A549 (cell line): ENCODE measurements around the gene PPP4R2. TPM values are rescaled to one million over a fixed set of nuclear protein-coding genes. Genes with fewer than 3 reads are reported as not detected.

Source experiments
- ATAC-seq, 2 experiments: fragments of 200-7000 bp in 1 of 2; fragments of >200 bp in 1 of 2; cut with Nextera tagmentation in 1 of 2; cut with Tn5 transposase in 1 of 2; 3 replicates each; pipeline versions ENCODE4 v1.8.0 to v1.9.1; 2018 to 2020; ENCODE audit warnings: mild to moderate bottlenecking in 1 of 2, moderate library complexity in 1 of 2
- CTCF ChIA-PET: fragments of 300-600 bp; sonication (Branson Sonifier 250); formaldehyde crosslinking; extraction: SDS; loops from one replicate; lab custom pipeline; 2021; ENCODE audit warnings: antibody characterized with exemption, inconsistent platforms; lab: Yijun Ruan, JAX
- POLR2A ChIA-PET: fragments of 350-600 bp; formaldehyde crosslinking; extraction: SDS; loops from one replicate; lab custom pipeline; 2021; ENCODE audit warnings: antibody characterized with exemption, inconsistent platforms; lab: Yijun Ruan, JAX
- DNase-seq, 2 experiments: peaks; one replicate each; pipeline versions ENCODE4 v3.0.0 to v3.0.0-alpha.2; 2011 to 2016; ENCODE audit warnings: low read depth in 1 of 2, low spot score in 1 of 2
- FAIRE-seq: peaks from 2 replicates; lab custom pipeline; 2011; peaks lifted over from hg19 to GRCh38; lab: Jason Lieb, UNC
- H3K27ac ChIP-seq, 2 experiments: fragments of >200 bp; sonication (Bioruptor Twin); formaldehyde crosslinking; 3 replicates each; pipeline ENCODE4 v1.5.1; 2016 to 2017
- H3K4me1 ChIP-seq: fragments of >200 bp; sonication (Bioruptor Twin); formaldehyde crosslinking; 3 replicates; pipeline ENCODE4 v1.6.1; 2016
- H3K4me2 ChIP-seq: fragments of >200 bp; sonication (Bioruptor Twin); formaldehyde crosslinking; 3 replicates; pipeline ENCODE4 v1.6.1; 2016
- H3K4me3 ChIP-seq: fragments of >200 bp; sonication (Bioruptor Twin); formaldehyde crosslinking; 3 replicates; pipeline ENCODE4 v1.5.1; 2016
- H3K9me3 ChIP-seq: fragments of >200 bp; sonication (Bioruptor Twin); formaldehyde crosslinking; 3 replicates; pipeline ENCODE4 v1.6.1; 2016
- BHLHE40 ChIP-seq: IDR thresholded peaks from 2 replicates; pipeline ENCODE4 v1.6.1; 2012; ENCODE audit warnings: low read depth, low read length, inconsistent platforms
- CBX2 ChIP-seq: fragments of 200-600 bp; sonication (generic); IDR thresholded peaks from 2 replicates; pipeline ENCODE4 v1.6.1; 2016; ENCODE audit warnings: low read depth, mild to moderate bottlenecking, borderline replicate concordance
- CEBPB ChIP-seq, 2 experiments: fragments of >200 bp in 1 of 2; sonication (Bioruptor Twin) in 1 of 2; formaldehyde crosslinking in 1 of 2; IDR thresholded peaks; 2 replicates each; pipeline ENCODE4 v1.6.1; 2012 to 2016
- CHD4 ChIP-seq: fragments of 200-600 bp; sonication (generic); IDR thresholded peaks from 2 replicates; pipeline ENCODE4 v1.6.1; 2016; ENCODE audit warnings: antibody characterized with exemption, mild to moderate bottlenecking, borderline replicate concordance
- EHMT2 ChIP-seq: fragments of 200-600 bp; sonication (generic); IDR thresholded peaks from 2 replicates; pipeline ENCODE4 v1.6.1; 2016; ENCODE audit warnings: antibody characterized with exemption, low read depth, mild to moderate bottlenecking, moderate library complexity
- EP300 ChIP-seq, 2 experiments: fragments of >200 bp; sonication (Bioruptor Twin); formaldehyde crosslinking; IDR thresholded peaks; 2 replicates in 1 of 2; 3 replicates in 1 of 2; pipeline ENCODE4 v1.6.1; 2016 to 2017
- FOSL2 ChIP-seq, 2 experiments: fragments of 450-650 bp in 1 of 2; fragments of >200 bp in 1 of 2; sonication (Bioruptor Twin) in 1 of 2; formaldehyde crosslinking; IDR thresholded peaks; 2 replicates each; pipeline versions ENCODE4 v1.5.0 to v1.6.1; 2016 to 2020; ENCODE audit warnings: mild to moderate bottlenecking in 1 of 2, moderate library complexity in 1 of 2
- HOXB5 ChIP-seq: fragments of 250-450 bp; sonication (Bioruptor Pico); IDR thresholded peaks from 2 replicates; pipeline ENCODE4 v1.5.0; 2020; ENCODE audit warnings: mild to moderate bottlenecking, moderate library complexity
- MAFK ChIP-seq: fragments of 450-650 bp; IDR thresholded peaks from 2 replicates; pipeline ENCODE4 v1.6.1; 2014; ENCODE audit not compliant: partially characterized antibody
- MAZ ChIP-seq: fragments of 150-350 bp; IDR thresholded peaks from 2 replicates; pipeline ENCODE4 v1.6.1; 2014; ENCODE audit warnings: antibody characterized with exemption, low read depth, low read length, borderline replicate concordance
- NFE2L2 ChIP-seq: fragments of 150-350 bp; conservative IDR thresholded peaks from 2 replicates; pipeline ENCODE4 v1.6.1; 2014; ENCODE audit warnings: low read length
- POLR2A ChIP-seq: IDR thresholded peaks from 2 replicates; pipeline ENCODE4 v1.6.1; 2012; ENCODE audit warnings: mild to moderate bottlenecking, low read length
- RARB ChIP-seq: fragments of 250-450 bp; sonication (Bioruptor Pico); IDR thresholded peaks from 2 replicates; pipeline ENCODE4 v1.8.0; 2021; ENCODE audit warnings: mild to moderate bottlenecking, moderate library complexity
- RFX5 ChIP-seq: fragments of 450-650 bp; IDR thresholded peaks from 2 replicates; pipeline ENCODE4 v1.7.1; 2014; ENCODE audit warnings: antibody characterized with exemption, mild to moderate bottlenecking, moderate library complexity
- SREBF2 ChIP-seq: fragments of 450-650 bp; IDR thresholded peaks from 2 replicates; pipeline ENCODE4 v1.6.1; 2014; ENCODE audit warnings: mild to moderate bottlenecking, moderate library complexity
- TFCP2L1 ChIP-seq: fragments of 250-450 bp; sonication (Bioruptor Pico); IDR thresholded peaks from 2 replicates; pipeline ENCODE4 v1.5.0; 2021; ENCODE audit warnings: mild to moderate bottlenecking
- TP53 ChIP-seq: fragments of 250-450 bp; sonication (Bioruptor Pico); IDR thresholded peaks from 2 replicates; pipeline ENCODE4 v1.5.0; 2021; ENCODE audit warnings: mild to moderate bottlenecking, moderate library complexity
- ZC3H11A ChIP-seq: fragments of 450-650 bp; IDR thresholded peaks from 2 replicates; pipeline ENCODE4 v1.6.1; 2014; ENCODE audit warnings: antibody characterized with exemption, mild to moderate bottlenecking
- ZFP36 ChIP-seq: fragments of 450-650 bp; IDR thresholded peaks from 2 replicates; pipeline ENCODE4 v1.6.1; 2014; ENCODE audit warnings: borderline replicate concordance; ENCODE audit not compliant: partially characterized antibody
- ZSCAN20 ChIP-seq: fragments of 250-450 bp; sonication (Bioruptor Pico); IDR thresholded peaks from 2 replicates; pipeline ENCODE4 v1.8.0; 2022; ENCODE audit warnings: mild to moderate bottlenecking, moderate library complexity
- WGBS: methylation state at CpG from one replicate; pipeline ENCODE4 v1.1.6; 2017; ENCODE audit errors: missing lambda C conversion rate; 5-methylcytosine and 5-hydroxymethylcytosine counted together
- polyA plus RNA-seq, 4 experiments: library from polyadenylated mRNA; depleted of rRNA in 3 of 4; stranded (reverse); fragments of >200 nt; fragmentation: RNase III in 1 of 4; extraction: RNeasy Plus Mini Kit Qiagen cat#74134 plus additional on column Dnase treatment in 1 of 4; gene quantifications; 2 replicates in 3 of 4; 3 replicates in 1 of 4; pipeline ENCODE4 v1.2.3, GENCODE V29; 2011 to 2017
- TF ChIP-seq, protein P1 (sequence below): fragments of 250-450 bp; sonication (Bioruptor Pico); IDR thresholded peaks from 2 replicates; pipeline ENCODE4 v1.5.0; 2020; ENCODE audit warnings: low read depth, mild to moderate bottlenecking, moderate library complexity
- TF ChIP-seq, protein P2 (sequence below): IDR thresholded peaks from 2 replicates; pipeline ENCODE4 v1.6.1; 2012
- TF ChIP-seq, protein P3 (sequence below): fragments of 150-350 bp; IDR thresholded peaks from 2 replicates; pipeline ENCODE4 v1.6.1; 2014; ENCODE audit warnings: low read depth, mild to moderate bottlenecking, low read length
- TF ChIP-seq, protein P4 (sequence below): IDR thresholded peaks from 2 replicates; pipeline ENCODE4 v1.6.1; 2012; ENCODE audit warnings: low read depth, borderline replicate concordance

PPP4R2 gene
- polyA plus RNA-seq, 2 of the 4 experiments (the other 2 are of a cell fraction): 39.3 to 68.4 TPM

DNA sequence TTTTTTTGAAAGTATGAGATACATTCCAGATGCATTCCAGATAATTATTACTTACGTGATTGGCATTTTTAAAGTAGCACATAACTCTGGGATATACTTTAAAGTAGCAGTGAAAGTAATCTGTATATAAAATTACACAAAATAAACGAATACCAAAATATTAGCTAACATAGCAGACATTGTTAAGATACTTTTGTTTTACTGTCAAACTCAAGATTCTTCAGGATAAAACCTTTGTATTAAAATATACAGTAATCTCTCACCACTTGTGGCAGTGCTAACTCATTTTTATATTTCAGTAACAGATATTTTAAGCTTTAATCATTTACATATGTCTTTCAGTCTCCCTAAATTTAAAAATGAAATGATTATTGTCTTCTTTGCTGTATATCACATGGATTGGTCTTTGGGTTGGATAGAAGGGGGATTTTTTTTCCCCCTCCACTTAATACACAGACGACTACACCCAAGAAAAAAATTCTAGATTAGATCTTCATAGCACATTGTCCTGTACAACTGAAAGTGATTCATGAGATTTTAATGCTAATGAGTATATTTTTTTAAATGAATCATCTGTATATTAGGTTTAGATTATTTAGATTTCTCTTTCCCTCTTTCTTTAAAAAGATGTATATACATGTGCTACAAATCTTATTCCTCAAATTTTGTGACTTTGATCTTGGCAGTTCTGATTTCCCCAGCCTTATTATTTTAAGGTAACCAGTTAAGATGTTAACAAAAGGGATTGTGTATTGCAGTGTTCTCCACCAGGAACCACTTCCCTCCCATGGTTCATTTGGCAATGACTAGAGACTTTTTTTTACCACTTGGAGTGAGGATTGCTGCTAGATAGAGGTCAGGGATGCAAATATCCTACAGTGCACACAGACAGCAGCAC lies 40.3 kb downstream of the PPP4R2 start:
- DNase-seq (no peak), ATAC-seq (peak in 1 of 2 experiments; percentile 39; a peak in 3 of 6 replicates)
- no peak overlapping the region for H3K27ac ChIP-seq

DNA sequence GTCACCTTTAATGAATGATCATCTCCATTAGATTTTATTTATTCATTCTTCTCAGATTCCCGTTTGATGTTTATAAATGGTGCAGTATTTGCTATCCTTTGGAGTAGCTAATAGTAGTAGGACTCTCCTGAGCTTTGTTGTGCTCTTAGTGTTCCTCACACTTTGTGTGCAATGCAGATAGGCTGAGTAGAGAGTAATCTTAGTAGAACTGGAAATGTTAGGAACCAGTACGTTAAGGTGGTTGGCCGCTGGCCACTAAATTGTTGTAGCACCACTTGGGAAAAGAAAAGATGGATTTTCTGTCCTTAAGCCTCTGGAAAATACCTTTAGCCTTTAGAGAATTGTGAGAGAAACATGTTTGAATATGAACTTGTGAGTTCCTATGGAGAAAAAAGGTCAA lies 44.9 kb downstream of the PPP4R2 start:
- POLR2A ChIA-PET: no interaction called here
- ATAC-seq (no peak), DNase-seq (no peak), FAIRE-seq (no peak)
- no peak overlapping the region for H3K4me3 ChIP-seq
- H3K4me2 ChIP-seq: no peak overlapping the region
- CTCF ChIA-PET: interaction anchor here (0.6 to 1.9 kb wide), 3 partner anchors 14 to 1278 kb away, joined by 3 to 5 read pairs (median 3); no protein-coding TSS in a partner anchor
- no peak for TF ChIP-seq SREBF2
- TF ChIP-seq CBX2: no peak
- TF ChIP-seq ZSCAN20 (CRISPR knock-in tag): no peak
- TF ChIP-seq TFCP2L1 (CRISPR knock-in tag): no peak
- no peak for TF ChIP-seq ZC3H11A
- TF ChIP-seq EP300 (IDR thresholded peaks at IDR 0.05): no peak
- no peak for TF ChIP-seq CHD4
- TF ChIP-seq, protein P1, sequence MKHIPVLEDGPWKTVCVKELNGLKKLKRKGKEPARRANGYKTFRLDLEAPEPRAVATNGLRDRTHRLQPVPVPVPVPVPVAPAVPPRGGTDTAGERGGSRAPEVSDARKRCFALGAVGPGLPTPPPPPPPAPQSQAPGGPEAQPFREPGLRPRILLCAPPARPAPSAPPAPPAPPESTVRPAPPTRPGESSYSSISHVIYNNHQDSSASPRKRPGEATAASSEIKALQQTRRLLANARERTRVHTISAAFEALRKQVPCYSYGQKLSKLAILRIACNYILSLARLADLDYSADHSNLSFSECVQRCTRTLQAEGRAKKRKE (CRISPR knock-in tag): no peak
- no peak for TF ChIP-seq RFX5
- TF ChIP-seq RARB (CRISPR knock-in tag): no peak
- TF ChIP-seq BHLHE40: no peak
- no peak for TF ChIP-seq POLR2A
- TF ChIP-seq ZFP36: no peak
- TF ChIP-seq EHMT2: no peak
- TF ChIP-seq MAFK: no peak
- no peak for TF ChIP-seq NFE2L2
- no peak for TF ChIP-seq MAZ
- 84% methylated on average over 3 of the region's 3 CpGs for whole genome bisulfite sequencing
- H3K9me3 ChIP-seq: no peaks in the 10 kb centered on the region
- H3K27ac ChIP-seq: no peak overlapping the region
- peaks cover 16% of the 10 kb centered on the region for H3K4me1 ChIP-seq

More for the DNA sequence above, 40.3 kb downstream of the PPP4R2 start:
- H3K9me3 ChIP-seq: no peaks in the 10 kb centered on the region
- H3K4me3 ChIP-seq: no peak overlapping the region
- POLR2A ChIA-PET: no interaction called here
- H3K4me2 ChIP-seq: peak overlapping the region; percentile 5; the same call in 2 of the 3 replicates
- no peak for TF ChIP-seq CEBPB (IDR thresholded peaks at IDR 0.05)
- TF ChIP-seq TP53: no peak
- TF ChIP-seq, protein P2, sequence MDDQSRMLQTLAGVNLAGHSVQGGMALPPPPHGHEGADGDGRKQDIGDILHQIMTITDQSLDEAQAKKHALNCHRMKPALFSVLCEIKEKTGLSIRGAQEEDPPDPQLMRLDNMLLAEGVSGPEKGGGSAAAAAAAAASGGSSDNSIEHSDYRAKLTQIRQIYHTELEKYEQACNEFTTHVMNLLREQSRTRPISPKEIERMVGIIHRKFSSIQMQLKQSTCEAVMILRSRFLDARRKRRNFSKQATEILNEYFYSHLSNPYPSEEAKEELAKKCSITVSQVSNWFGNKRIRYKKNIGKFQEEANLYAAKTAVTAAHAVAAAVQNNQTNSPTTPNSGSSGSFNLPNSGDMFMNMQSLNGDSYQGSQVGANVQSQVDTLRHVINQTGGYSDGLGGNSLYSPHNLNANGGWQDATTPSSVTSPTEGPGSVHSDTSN: no peak
- no peak for TF ChIP-seq HOXB5
- no peak for TF ChIP-seq RFX5
- TF ChIP-seq, protein P3, sequence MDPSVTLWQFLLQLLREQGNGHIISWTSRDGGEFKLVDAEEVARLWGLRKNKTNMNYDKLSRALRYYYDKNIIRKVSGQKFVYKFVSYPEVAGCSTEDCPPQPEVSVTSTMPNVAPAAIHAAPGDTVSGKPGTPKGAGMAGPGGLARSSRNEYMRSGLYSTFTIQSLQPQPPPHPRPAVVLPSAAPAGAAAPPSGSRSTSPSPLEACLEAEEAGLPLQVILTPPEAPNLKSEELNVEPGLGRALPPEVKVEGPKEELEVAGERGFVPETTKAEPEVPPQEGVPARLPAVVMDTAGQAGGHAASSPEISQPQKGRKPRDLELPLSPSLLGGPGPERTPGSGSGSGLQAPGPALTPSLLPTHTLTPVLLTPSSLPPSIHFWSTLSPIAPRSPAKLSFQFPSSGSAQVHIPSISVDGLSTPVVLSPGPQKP: no peak
- TF ChIP-seq FOSL2 (IDR thresholded peaks at IDR 0.05): no peak
- no peak for TF ChIP-seq FOSL2 (CRISPR knock-in tag; IDR thresholded peaks at IDR 0.05)
- TF ChIP-seq, protein P4, sequence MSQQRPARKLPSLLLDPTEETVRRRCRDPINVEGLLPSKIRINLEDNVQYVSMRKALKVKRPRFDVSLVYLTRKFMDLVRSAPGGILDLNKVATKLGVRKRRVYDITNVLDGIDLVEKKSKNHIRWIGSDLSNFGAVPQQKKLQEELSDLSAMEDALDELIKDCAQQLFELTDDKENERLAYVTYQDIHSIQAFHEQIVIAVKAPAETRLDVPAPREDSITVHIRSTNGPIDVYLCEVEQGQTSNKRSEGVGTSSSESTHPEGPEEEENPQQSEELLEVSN: no peak
- TF ChIP-seq, all 56 proteins: peak for 0
- CTCF ChIA-PET: interaction anchor here (0.9 to 2.4 kb wide), 2 partner anchors 17 to 19 kb away, joined by 3 to 11 read pairs; no protein-coding TSS in a partner anchor
- FAIRE-seq: no peak
- H3K4me1 ChIP-seq: peaks cover 18% of the 10 kb centered on the region
- WGBS: 66% methylated on average over 3 of the region's 3 CpGs
